Measurements from ENCODE around the gene MOB2.

MOB2 gene

GRCh38 chr11:1470681-1471611 lies 15.6 kb downstream of the MOB2 start:
- no peak for DNase-seq

DNA sequence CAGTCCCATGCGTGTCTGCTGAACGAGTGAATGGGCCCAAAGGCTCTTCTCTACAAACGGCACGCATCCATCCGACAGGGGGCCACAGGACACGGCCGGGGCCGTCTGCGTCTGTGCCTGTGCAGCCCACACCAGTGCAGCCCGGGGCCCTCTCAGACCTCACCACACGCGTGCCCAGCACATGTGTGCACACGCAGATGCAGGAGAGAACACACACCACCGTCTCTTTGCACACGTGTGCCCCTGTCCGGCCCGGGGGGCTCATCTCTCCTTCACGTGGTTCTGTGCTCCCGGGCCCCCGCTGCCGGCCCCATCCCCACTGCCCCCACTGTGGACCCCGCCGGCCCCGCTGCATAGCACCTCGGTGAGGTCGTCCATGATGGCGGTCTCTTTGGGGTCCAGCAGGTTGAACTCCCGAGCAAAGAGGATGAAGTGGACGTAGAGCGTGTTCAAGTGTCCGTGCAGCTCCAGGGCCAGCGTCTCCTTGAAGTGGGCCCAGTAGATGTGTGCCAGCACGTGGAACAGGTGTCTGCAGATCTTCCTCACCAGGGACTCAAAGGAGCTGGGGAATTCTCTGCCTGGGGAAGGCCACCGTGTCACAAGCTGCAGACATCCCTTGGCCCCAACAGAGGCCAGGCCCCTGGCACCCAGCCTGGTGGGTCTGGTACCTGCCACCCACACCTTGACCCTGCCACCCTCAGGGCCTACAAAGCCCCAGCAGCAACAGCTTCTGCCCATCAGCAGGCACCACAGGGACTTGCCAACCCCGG lies 16.5 kb downstream of the MOB2 start:
- DNase-seq = no peak

GRCh38 chr11:1469287-1469910 lies 17.2 kb downstream of the MOB2 start:
- no peak for DNase-seq

GRCh38 chr11:1468473-1469066 lies 18.0 kb downstream of the MOB2 start:
- no peak for DNase-seq

DNA sequence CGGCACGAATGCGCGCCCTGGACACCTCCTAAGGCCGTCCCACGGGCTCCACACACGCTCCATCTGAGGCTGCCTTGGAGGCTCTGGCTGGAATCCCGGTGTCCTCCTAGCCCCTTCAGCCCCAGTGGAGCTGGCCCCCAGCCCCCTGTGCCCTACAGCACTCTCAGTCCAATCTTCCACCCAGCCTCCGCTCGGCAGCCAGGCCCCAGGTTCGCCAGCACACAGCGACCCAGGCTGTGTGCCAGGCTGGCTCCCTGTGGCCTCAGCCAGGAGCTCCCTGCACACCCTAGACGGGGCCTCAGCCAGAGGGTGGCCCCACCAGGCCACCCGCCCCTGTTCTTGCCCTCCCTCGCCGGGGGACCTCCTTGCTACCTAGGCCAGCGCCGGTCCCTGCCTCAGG lies 18.6 kb downstream of the MOB2 start:
- no peak for DNase-seq

DNA sequence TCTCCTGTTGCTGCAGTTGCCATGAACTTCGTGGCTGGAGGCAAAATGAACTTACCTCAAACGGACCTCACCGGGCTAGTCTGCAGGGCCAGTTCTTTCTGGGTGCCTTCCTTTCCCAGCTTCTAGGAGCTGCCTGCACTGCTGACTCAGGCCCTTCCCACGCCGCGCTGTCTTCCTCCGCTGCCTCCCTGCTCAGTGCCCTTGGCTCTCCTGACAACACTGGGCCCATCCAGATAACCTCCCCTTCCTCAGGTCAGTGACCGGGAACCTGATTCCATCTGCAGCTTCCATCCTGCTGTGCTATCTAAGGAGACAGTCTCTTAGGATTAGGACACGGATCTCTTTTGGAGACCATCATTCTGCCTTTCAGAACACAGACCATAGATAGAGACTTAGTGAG lies 19.3 kb downstream of the MOB2 start:
- DNase-seq = no peak

- no peak for DNase-seq
Observed at GRCh38 chr11:1466784-1467183, 19.8 kb downstream of the MOB2 start.

DNA sequence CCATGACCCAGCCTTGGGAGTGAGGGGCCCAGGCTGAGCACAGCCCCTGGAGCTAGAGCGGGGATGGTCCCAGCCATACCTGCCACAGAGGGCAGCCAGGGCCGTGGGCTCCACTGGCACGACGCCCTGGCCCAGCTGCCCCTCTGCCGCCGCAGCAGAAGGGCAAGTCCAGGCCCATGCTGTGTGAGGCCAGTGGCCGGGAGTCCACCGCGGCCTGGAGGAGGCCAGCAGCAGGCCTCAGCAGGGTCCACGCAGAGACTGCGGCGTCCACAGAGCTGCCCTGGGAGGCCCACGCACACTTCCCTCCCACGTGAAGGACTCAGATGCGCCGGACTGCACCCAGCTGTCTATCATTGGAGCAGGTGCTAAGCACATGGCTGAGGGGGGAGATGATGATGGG lies 23.5 kb downstream of the MOB2 start:
- DNase-seq = no peak

DNA sequence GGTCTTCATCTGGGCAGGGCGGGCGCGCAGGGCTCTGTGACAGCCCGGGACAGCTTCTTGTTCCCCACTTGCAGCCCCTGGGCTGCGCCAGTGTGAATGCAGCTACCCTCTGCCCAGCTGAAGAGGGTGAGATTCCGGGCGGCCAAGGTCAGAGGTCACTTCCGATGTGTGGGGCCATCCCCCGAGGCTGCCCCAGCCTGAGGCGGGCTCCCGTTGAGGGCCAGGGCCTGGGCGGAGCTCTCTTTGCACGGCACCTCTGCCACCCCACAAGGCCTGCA lies 23.9 kb downstream of the MOB2 start:
- DNase-seq = no peak

DNA sequence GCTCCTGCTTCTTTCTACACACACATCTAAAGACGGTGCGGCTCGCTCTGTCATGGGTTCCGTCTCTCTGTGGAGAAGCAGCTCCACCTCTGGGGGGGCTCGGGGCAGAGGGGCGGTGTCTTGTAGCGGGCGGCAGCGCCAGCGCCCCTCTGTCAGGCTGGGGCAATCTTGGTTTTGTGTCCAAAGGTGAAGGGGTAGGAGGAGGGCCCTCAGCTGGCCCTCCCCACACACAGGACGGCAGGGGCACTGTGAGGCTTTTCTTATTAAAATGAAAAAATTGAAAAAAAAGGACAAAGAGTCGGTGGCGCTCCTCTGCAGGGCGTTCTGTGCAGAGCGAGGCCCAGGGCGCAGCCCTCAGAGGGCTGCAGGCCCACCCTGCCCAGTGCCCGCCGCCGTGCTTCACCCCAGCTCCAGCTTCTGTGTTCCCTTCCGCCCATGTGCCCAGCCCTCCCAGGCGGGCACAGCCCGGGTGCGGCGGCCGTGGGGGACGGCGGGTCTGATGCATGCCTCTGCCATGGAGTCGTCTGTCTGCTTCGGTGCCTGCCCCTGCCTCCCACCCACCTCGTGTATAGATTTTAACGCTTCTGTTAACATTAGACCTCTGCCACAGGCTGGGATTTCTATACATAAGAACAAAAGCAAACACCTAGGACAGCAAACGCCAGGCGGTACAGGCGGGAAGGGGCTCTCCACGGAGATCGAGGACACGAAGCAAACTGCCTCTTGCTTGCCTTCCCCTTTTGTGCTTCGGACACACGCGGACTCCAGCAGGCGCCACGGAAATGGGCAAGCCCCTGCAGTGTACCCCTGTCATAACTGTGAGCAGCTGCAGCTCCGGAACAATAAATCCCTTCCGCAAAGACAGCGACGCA lies 24.5 kb downstream of the MOB2 start:
- no peak for DNase-seq

DNA sequence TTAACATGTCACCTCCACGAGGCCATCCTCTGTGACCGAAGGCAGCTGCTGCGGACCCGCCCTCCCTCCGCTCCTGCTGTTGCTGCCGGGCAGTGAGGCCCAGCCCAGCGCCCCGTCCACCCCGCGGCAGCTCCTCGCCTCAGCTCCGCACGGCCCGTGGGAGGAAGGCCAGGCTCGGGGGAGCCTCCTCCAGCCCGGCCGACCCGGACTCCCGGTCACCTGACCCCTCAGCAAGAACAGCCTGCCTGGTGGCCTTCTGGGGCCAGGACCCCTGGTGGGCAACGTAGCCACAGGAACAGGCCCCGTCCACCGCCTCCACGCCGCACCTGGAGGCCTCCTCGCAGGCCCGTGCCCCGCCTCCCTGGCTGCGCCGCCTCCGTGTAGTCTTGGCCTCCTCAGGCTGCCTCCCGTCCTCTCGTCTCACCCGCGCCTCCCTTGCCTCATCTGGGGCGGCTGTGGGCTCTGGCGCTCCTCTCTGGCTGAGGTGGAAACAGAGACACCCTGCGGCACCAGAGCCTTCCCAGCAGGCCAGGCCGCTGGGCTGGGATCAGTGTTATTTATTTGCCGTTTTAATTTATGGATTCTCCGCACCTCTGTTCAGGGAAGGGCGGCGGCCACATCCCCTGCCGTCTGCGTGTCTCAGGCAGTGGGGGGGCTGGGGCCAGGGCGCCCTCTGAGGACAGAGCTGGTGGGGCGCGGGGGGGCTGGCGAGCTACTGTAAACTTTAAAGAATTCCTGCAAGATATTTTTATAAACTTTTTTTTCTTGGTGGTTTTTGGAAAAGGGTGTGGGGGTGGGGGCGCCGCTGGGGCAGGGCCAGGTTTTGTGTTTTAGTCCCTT lies 25.4 kb downstream of the MOB2 start:
- DNase-seq = no peak

- no peak for DNase-seq
Observed at GRCh38 chr11:1460396-1460985, 26.1 kb downstream of the MOB2 start.

- no peak for DNase-seq
Observed at GRCh38 chr11:1459764-1460395, 26.7 kb downstream of the MOB2 start.

DNA sequence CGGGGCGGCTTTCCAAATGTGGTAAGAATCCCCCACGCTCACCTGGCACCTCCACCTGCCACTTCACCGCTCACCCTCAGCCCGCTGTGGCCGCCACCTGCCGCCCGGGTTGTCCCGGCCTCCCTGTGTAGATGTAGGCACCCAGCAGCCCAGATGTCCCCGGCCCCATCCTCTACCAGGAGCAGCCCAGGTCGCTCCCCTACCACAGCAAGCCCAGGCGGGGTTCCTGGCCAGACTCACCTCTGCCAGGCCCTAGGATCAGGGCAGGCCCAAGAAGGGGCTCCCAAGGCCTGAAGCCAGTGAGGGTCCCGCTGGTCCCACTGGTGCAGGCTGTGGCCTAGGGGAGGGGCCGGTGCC lies 27.4 kb downstream of the MOB2 start:
- DNase-seq = no peak

- no peak for DNase-seq
Observed at GRCh38 chr11:1458340-1459218, 28.0 kb downstream of the MOB2 start.

DNA sequence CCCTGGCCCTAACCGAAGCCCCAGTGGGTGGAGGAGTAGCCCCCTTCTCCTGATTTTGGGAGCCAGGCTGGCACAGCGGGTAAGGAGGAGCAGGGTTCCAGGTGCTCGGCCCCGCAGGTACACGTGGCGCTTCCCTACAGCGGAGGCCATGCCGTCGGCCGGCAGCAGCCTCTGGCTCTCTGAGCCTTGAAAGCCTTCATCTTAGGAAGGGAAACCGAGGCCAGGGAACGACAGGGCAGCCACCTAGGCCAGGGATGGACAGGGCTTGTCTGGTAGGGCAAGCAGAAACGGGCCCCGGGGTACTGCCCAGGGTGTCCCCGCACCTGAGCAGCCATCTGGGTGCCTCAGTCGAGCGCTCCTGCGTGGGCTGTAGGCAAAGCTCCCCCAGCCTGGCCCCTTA lies 28.7 kb downstream of the MOB2 start:
- no peak for DNase-seq

GRCh38 chr11:1457326-1457680 lies 29.3 kb downstream of the MOB2 start:
- DNase-seq = no peak

GRCh38 chr11:1456596-1457325 lies 29.8 kb downstream of the MOB2 start:
- no peak for DNase-seq

- no peak for DNase-seq
Observed at GRCh38 chr11:1456176-1456575, 30.4 kb downstream of the MOB2 start.
